GM18505 (cell line): ENCODE results near the gene TRIM14.

Experiments
- ATAC-seq: cut with Tn5 transposase; IDR thresholded peaks from one replicate; pipeline ENCODE4 v1.9.1; 2021; ENCODE audit not compliant: unreplicated experiment
- POLR2A ChIP-seq: IDR thresholded peaks from 4 replicates; pipeline ENCODE4 v1.6.1; 2011; ENCODE audit warnings: borderline replicate concordance; ENCODE audit not compliant: insufficient read depth, insufficient read length; ENCODE audit errors: extremely low read depth

Gene TRIM14

DNA sequence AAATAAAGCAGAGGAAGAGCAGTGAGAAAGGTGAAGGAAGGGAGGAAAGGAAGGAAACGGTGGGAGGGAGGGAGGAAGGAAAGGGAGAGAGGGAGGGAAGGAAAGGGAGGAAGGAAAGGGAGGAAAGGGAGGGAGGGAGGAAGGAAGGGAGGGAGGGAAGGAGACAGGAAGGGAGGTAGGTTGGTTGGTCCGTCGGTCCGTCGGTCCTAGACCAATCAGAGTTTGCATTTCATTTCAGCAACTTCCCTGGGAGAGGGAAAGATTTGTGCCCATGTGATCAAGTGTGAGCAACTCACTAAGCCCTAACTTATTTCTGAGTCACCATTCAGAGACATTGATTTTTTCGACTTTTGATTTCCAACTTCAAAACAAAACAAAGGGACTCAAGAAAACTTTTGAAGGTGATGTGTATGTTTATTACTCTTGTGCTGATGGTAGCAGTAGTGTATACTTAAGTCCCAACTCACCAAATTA is 43.7 kb downstream of the TRIM14 start:
- no peak for ATAC-seq
- TF ChIP-seq POLR2A: no peak

DNA sequence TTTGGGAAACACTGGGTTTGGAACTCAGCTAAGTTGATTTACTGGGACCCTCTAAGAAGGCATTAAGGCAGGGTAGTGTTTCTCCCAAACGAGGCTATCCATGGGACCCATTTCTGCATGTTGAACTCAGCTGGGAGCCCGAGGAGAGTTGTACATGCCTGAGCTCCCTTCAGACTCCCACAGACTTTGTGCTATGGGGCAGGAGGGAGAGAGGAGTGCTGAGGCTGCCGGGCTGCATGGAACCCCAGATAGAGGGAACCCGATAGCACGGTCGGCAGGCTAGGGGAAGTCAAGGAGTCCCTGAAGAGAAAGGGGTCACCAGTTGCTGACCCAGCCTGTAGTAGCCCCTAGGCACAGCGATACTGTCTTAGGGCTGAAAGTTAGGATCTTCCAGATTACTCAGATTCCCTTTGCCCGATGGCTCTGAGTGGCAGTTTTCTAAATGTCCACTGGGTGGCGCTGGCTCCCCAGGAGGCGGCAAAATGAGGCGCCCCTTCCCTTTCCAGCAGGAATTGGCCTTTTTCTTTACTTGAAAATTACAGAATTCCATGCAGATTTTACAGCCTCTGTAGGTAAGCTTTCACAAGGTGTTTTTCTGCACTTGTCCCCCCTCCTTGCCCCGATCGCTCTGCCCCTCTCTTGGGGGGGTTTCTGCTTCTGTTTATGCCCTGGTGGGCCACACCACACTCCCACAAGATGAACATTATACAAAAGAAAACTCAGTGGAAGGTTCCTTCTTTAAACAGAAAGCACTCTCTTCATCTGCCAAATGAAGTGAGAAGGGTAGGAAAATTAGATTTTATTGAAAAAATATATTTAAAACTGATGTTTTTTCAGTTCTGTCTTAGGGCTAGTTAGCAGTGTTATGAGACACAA is 44.7 kb downstream of the TRIM14 start:
- no peak for TF ChIP-seq POLR2A
- no peak for ATAC-seq

DNA sequence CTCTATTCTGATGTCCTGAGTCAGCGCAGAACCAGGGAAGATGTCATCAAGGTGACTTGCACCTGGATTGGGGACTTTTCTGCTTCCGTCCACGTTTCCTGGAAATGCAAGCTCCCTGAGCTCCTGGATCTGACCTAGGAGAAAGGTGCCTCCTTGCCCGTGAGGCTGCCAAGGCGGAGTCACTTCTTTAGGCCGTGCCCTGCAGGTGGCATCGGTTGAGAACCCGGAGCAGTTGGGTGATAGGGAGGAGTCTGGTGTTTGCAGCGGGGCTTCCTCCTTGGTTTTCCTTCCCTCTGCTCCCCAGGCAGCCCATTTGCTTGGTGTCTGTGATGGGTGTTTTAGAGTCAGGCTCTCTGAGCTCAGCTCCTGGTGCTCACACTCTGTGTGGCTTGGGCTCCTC is 47.3 kb downstream of the TRIM14 start:
- ATAC-seq: no peak
- no peak for TF ChIP-seq POLR2A

DNA sequence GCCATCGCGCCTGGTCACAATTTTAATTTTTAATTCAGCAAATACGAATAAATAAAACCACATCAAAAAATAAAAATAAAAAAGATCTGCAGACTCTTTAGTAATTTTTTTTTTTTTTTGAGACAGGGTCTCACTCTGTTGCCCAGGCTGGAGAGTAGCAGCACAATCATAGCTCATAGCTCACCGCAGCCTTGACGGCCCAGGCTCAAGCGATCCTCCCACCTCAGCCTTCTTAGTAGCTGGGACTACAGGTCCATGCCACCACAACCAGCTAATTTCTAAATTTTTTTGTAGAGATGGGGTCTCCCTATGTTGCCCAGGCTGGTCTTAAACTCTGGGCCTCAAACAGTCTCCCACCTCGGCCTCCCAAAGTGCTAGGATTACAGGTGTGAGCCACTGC is 48.3 kb downstream of the TRIM14 start:
- no peak for ATAC-seq
- TF ChIP-seq POLR2A: no peak

DNA sequence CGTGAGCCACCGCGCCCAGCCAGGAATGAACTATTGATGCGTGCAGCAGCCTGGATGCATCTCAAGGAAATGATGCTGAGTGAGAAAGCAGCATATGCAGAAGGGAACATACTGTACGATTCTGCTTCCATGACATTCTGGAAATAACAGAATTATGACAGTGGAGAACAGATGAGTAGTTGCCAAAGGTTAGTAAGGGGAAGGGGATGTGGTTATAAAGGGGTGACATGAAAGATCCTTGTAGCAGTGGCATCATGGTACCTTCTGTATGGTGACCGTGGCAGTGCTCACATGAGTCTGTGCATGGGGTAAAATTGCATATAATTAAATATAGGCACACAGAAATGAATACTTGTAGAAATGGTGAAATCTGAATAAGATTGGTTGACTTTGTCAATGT is 49.5 kb downstream of the TRIM14 start:
- no peak for ATAC-seq
- no peak for TF ChIP-seq POLR2A

DNA sequence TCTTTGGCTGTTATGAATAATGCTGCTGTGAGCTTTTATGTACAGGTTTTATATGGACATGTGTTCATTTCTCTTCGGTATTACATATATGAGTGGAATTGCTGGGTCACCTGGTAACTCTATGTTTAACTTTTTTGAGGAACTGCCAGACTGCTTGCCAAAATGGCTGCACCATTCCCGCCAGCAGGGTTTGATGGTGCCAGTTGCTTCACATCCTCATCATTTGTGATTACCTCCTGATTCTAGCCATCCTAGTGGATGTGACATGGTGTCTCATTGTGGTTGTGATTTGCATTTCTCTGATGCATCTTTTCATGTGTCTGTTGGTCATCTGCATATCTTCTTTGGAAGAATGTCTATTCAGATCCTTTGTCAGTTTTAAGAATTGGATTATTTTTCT is 51.8 kb downstream of the TRIM14 start:
- no peak for ATAC-seq
- no peak for TF ChIP-seq POLR2A

DNA sequence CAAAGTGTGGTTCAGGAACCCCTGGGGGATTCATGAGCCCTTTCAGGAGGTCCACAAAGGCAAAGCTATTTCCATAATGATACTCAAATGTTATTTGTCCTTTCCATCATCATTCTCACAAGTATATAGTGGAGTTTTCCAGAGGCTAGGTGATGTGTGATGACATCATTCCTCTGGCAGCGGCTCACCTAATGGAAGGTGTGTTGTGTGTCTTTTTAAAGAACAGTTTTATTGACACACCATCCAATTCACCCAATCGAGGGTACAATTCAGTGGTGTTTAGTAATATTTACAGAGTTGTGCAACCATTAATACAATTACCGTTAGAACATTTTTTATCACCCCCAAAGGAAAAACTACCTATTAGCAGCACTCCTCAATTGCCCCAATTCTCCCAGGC is 52.8 kb downstream of the TRIM14 start:
- TF ChIP-seq POLR2A: no peak
- ATAC-seq: no peak

DNA sequence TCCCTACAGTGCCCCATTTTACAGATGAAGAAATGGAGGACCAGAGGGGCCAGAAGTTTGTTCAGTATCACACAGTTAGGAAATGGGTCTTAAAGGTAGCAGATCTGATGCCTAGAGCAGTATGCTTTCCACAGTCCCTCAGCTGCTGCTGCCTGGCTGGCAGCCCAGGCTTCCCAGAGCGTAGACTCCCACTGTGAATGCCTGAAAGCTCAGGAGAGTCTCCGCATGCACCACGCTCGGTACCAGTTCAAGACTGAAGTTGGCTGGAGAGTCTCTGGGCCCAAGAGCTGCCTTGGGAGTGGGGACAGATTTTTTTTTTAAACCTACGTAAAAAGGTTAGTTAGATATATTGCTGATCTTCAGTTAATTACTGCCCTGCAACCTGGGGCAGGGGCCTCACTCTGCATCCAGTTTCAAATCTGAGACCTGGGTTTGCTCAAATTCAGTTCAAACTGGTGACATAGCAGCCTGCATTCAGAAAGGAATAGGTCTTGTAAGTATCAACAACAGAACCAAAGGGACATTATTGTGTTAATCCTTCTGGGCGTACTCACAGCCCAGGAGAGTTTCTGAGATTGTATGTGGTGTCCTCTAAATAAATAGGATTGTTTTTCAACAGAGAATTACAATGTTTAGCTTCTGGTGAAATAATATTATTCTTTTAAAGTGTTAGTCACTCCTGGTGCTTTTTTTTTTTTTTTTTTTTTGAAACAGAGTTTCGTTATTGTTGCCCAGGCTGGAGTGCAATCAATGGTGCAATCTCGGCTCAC is 54.2 kb downstream of the TRIM14 start:
- ATAC-seq: no peak
- TF ChIP-seq POLR2A: no peak

DNA sequence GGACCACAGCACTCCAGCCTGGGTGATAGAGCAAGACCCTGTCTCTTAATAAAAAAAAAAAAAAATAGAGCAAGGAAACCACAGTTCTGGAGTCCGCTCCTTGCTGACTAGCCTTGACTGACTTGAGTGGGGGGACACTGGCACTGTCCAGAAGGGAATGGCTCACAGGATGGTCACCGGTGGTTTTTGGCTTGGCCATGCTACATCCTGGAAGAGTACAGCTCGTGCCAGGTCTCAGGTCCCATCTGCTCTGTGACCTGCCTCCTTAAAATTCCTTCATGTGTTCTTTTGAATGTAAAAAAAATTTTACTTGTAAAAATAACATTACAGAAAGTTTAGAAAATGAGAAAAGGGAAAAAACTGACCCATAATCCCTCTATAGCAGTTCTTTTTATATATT is 56.9 kb downstream of the TRIM14 start:
- no peak for ATAC-seq

DNA sequence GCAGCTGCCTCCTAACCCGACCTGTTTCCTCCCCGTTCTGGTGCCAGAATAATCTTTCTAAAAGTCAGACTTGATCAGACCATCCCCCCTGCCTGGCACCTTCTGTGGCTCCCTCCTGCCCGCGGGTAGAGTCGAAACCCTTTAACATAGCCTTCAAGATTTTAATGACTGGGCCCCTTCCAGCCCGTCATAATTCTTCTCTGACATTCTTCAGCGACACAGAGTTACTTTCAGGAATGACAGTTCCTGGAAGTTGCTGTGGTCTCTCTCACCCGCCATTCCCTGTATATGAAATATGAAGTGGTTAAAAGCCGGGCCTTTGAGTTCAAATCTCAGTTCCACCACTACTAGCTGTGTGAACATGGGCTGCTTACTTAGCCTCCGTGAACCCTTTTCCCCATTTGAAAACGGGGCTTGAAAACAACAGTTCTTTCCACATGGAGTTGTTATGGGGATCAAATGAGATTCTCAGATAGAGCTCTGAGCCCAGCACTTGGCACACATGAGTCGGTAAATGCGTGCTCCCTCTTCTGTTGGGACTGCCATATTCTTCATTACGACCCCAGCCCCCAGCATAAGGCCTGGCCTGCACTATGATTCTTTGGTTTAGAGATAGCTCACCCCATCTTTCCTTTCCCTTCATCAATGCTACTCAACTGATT is 61.8 kb downstream of the TRIM14 start:
- no peak for TF ChIP-seq POLR2A
- ATAC-seq: no peak

More for the DNA sequence above, 56.9 kb downstream of the TRIM14 start:
- no peak for TF ChIP-seq POLR2A

DNA sequence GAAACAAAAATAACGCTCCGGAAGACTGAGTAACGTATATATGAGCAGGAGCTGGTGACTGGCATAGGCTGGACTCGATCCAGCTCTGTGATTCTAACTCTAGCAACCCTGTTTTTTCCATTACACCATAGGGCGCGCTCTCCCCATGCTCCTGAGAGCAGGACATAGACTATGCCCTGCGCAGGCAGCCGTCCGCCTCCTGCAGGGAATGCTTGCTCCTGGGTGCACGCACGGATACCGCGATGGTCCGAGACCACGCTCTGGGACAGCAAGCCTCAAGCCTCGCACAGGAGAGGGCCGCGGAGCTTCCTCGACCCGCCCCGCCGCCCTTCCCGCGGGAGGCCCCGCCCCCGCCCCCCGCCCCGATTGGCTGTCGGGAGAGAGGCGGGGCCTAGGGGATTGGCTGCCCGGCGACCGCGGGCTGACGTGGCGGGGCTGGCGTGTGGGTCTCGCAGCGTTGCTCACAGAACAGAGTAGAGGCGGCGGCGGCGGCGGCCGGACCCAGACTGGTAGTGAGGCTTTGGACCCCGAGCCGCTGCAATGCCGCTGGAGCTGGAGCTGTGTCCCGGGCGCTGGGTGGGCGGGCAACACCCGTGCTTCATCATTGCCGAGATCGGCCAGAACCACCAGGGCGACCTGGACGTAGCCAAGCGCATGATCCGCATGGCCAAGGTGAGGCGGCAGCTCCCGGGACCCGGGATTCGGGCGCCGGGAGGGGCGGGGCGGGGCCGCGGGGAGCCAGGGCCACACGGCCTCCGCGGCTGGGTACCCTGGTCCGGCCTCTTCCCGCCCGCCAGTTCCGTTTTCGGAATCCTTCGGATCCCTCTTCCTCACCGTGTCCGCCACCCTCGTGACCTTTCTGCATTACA is 62.5 kb downstream of the TRIM14 start, which contains the start of gene NANS:
Gene NANS, plus strand, starts transcription at position 464 of the 869 bp plus-strand sequence. Its CDS starts 77 bp downstream, at position 541.
- peak; percentile 95 for ATAC-seq
- peak; percentile 96 for TF ChIP-seq POLR2A

DNA sequence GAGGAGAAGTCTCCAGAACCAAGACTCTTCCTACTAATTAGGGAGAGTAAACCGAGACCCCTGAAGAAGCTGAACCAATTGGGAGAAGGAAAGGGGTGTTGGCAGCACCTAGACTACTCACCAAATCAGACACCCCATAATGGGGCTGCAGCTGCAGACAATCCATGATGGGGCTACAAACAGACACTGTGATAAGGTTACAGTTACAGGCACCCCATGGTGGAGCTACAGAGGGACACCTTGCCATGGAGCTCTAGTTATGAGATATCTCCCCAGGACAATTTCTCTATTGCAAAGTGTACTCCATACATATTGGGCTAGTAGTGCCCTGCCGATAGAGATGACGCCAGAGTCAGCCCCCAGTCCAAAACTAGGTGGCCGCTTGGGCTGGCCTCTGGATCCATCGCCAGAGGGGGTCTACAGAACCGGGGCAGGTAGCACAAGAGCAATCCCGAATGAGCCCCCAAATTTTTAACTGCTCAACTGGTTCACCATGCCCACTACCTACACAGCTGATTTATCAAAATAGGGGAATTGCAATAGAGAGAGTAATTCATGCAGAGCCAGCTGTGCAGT is 64.6 kb downstream of the TRIM14 start:
- TF ChIP-seq POLR2A: no peak
- no peak for ATAC-seq

DNA sequence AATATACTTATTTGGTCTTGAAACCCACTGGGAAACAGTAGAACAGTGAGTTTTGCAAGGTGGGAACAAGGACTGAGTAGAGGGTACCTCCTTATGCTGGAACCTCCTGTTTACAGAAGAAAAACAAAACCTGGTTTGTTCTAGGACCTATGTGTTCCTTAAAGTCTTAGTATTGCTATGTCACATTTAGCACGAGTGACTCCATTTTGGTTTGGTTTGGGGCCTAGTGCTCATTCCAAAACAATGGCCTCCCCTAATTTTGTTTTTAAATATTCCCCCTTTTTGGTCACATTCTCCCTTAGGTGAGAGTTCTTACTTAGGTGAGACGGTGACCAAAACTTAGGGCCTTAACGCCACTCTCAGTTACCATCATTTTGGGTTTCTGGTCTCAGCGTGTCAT is 68.7 kb downstream of the TRIM14 start:
- TF ChIP-seq POLR2A: no peak

More for the DNA sequence above, 68.7 kb downstream of the TRIM14 start:
- no peak for ATAC-seq
